Right lobe of liver (tissue), 6 donors: ENCODE data around the gene SACM1L. TPM values are rescaled to one million over a fixed set of nuclear protein-coding genes. Genes with fewer than 3 reads are reported as not detected.

Experiments
- ATAC-seq, 4 donors: fragments of 200-7000 bp; cut with Tn5 transposase; one replicate each; pipeline ENCODE4 v1.9.1; 2020; ENCODE audit warnings: mild to moderate bottlenecking in 4 of 4, moderate library complexity in 4 of 4
- DNase-seq, 3 donors: peaks; one replicate each; pipeline ENCODE4 v3.0.0-alpha.2; 2020
- H3K27ac ChIP-seq, 3 donors: fragments of 200-600 bp; one replicate each; pipeline ENCODE4 v1.8.0; 2022
- H3K27me3 ChIP-seq, 2 donors: fragments of 200-600 bp; one replicate each; pipeline ENCODE4 v1.8.0; 2022
- H3K36me3 ChIP-seq, 4 donors: fragments of 200-600 bp; sonication (generic) in 1 of 4; one replicate each; pipeline versions ENCODE4 v1.5.1 to v1.8.0; 2017 to 2022; ENCODE audit warnings: control low read depth in 1 of 4
- H3K4me1 ChIP-seq, 4 donors: fragments of 200-600 bp; sonication (generic) in 1 of 4; one replicate each; pipeline versions ENCODE4 v1.5.1 to v1.8.0; 2017 to 2022; ENCODE audit warnings: control low read depth in 1 of 4
- H3K4me3 ChIP-seq, 3 donors: fragments of 200-600 bp; one replicate each; pipeline ENCODE4 v1.8.0; 2022
- H3K9me3 ChIP-seq, 4 donors: fragments of 200-600 bp; sonication (generic) in 1 of 4; one replicate each; pipeline versions ENCODE4 v1.5.1 to v1.8.0; 2017 to 2022; ENCODE audit warnings: control low read depth in 1 of 4
- POLR2A ChIP-seq: fragments of 450-650 bp; IDR thresholded peaks from one replicate; pipeline ENCODE4 v1.6.1; 2017; ENCODE audit warnings: antibody characterized with exemption, mild to moderate bottlenecking
- WGBS: methylation state at CpG from one replicate; pipeline ENCODE4 v1.1.6; 2018; ENCODE audit warnings: low coverage, low lambda C conversion rate; ENCODE audit not compliant: insufficient coverage; ENCODE audit errors: missing lambda C conversion rate; 5-methylcytosine and 5-hydroxymethylcytosine counted together
- intact Hi-C, 2 donors: fragments of 100-400 bp; cut with DNase I; formaldehyde crosslinking; loops; one replicate each; pipeline versions ENCODE4 v1.11.2 to v1.14.1; 2022
- total RNA-seq, 6 experiments: library from RNA; depleted of rRNA in 2 of 6; stranded (reverse); fragments of >200 nt in 2 of 6; fragmentation: NEBNext Ultra II Directional in 3 of 6; extraction: Animal tissue kit (Norgen Biotek cat#: 25700) in 3 of 6; gene quantifications; one replicate each; pipeline versions ENCODE4 v1.1.0 to v1.2.4, GENCODE V29; 2016 to 2023
- TF ChIP-seq, protein P1 (sequence below), 4 donors: fragments of 200-600 bp in 3 of 4; fragments of 450-650 bp in 1 of 4; IDR thresholded peaks; one replicate each; pipeline versions ENCODE4 v1.5.1 to v1.8.0; 2016 to 2022; ENCODE audit warnings: antibody characterized with exemption in 4 of 4, mild to moderate bottlenecking in 2 of 4
- donor health status: DM: no; HTN: yes; CAD: no.
- donor health status: DM: no; HTN: no; CAD: no.
- donor health status: DM: no; HTN: no; CAD: no.
- donor health status: DM: no; HTN: yes; CAD: no.
- donor health status: DM: no; HTN: yes; CAD: no.

Gene SACM1L
- total RNA-seq, 6 experiments from 2014 or later: 16.8 to 23.9 (median 21.5) TPM

DNA sequence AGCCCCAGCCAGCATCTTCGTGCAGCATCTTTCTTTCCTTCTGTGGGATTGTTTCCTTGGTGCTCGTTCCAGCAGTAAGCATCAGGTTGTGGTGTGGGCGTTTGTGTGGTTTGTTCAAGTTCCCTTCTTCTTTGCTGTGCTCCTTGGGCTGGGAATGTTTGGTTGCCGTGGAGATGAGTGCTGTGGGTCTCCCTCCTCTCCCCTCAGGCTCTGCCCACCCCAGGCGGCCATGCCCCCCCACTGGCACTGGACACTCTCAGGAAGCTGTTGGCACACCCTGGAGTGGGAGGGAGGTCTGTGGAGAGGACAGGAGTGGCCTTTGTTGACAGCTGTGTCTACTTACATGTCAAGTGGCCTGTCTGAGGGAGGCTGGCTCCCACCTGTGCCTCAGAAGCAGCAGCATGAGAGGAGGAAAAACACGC, 46.5 kb upstream of the SACM1L start:
- no peaks in the 10 kb centered on the region for H3K9me3 ChIP-seq
- H3K4me1 ChIP-seq: peaks cover 0 to 90% (median 43%) of the 10 kb centered on the region in 4 donors
- peak overlapping the region in 1 of 3 donors; percentile 92 for H3K27ac ChIP-seq
- DNase-seq (no peak), ATAC-seq (no peak)
- no peak overlapping the region for H3K4me3 ChIP-seq
- intact Hi-C loops: no loop called here
- TF ChIP-seq, protein P1, sequence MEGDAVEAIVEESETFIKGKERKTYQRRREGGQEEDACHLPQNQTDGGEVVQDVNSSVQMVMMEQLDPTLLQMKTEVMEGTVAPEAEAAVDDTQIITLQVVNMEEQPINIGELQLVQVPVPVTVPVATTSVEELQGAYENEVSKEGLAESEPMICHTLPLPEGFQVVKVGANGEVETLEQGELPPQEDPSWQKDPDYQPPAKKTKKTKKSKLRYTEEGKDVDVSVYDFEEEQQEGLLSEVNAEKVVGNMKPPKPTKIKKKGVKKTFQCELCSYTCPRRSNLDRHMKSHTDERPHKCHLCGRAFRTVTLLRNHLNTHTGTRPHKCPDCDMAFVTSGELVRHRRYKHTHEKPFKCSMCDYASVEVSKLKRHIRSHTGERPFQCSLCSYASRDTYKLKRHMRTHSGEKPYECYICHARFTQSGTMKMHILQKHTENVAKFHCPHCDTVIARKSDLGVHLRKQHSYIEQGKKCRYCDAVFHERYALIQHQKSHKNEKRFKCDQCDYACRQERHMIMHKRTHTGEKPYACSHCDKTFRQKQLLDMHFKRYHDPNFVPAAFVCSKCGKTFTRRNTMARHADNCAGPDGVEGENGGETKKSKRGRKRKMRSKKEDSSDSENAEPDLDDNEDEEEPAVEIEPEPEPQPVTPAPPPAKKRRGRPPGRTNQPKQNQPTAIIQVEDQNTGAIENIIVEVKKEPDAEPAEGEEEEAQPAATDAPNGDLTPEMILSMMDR (IDR thresholded peaks at IDR 0.05): no peak
- no peak for TF ChIP-seq POLR2A
- no peaks in the 10 kb centered on the region for H3K36me3 ChIP-seq
- no peaks in the 10 kb centered on the region for H3K27me3 ChIP-seq
- WGBS: 70% methylated on average over 4 of the region's 6 CpGs

- ATAC-seq (peak; percentile 11 to 51 (median 42)), DNase-seq (no peak)
- Histone ChIP-seq H3K27ac (peak overlapping the region; percentile 43 to 92 (median 66)), H3K9me3 (no peaks in the 10 kb centered on the region), H3K36me3 (no peaks in the 10 kb centered on the region), H3K27me3 (no peaks in the 10 kb centered on the region), H3K4me3 (no peak overlapping the region), H3K4me1 (peaks cover 0 to 77% (median 38%) of the 10 kb centered on the region in 4 donors)
- 40% methylated on average over 9 of the region's 11 CpGs for WGBS
- TF ChIP-seq, protein P1 (IDR thresholded peaks at IDR 0.05): no peak
- no peak for TF ChIP-seq POLR2A
- intact Hi-C loops: no loop called here
Measured at GRCh38 chr3:45644063-45644790, 45.0 kb upstream of the SACM1L start.

GRCh38 chr3:45644791-45645201, 44.4 kb upstream of the SACM1L start:
- no peak overlapping the region for H3K4me3 ChIP-seq
- WGBS: 25% methylated on average over 4 of the region's 5 CpGs
- peak overlapping the region; percentile 43 to 92 (median 66) for H3K27ac ChIP-seq
- DNase-seq (no peak), ATAC-seq (no peak)
- H3K4me1 ChIP-seq: peaks cover 0 to 71% (median 32%) of the 10 kb centered on the region in 4 donors
- no peaks in the 10 kb centered on the region for H3K9me3 ChIP-seq
- intact Hi-C loops: no loop called here
- TF ChIP-seq POLR2A: no peak
- TF ChIP-seq, protein P1 (IDR thresholded peaks at IDR 0.05): no peak
- H3K36me3 ChIP-seq: no peaks in the 10 kb centered on the region
- H3K27me3 ChIP-seq: no peaks in the 10 kb centered on the region

- no peak overlapping the region for H3K4me3 ChIP-seq
- no peaks in the 10 kb centered on the region for H3K36me3 ChIP-seq
- H3K27ac ChIP-seq: peak overlapping the region; percentile 60 to 92 (median 76)
- H3K9me3 ChIP-seq: no peaks in the 10 kb centered on the region
- ATAC-seq: peak; percentile 42 to 56 (median 52)
- H3K27me3 ChIP-seq: no peaks in the 10 kb centered on the region
- DNase-seq: peak in 2 of 3 donors; percentile 68 to 74
- H3K4me1 ChIP-seq: peaks cover 0 to 58% (median 25%) of the 10 kb centered on the region in 4 donors
- intact Hi-C loops: no loop called here
- WGBS: 76% methylated on average over 3 of the region's 6 CpGs
- no peak for TF ChIP-seq POLR2A
- TF ChIP-seq, protein P1 (IDR thresholded peaks at IDR 0.05): no peak
Measured at GRCh38 chr3:45646051-45646585, 43.1 kb upstream of the SACM1L start.
